A673 (cell line): ENCODE results near the gene DUS3L. TPM values are rescaled to one million over a fixed set of nuclear protein-coding genes. Genes with fewer than 3 reads are reported as not detected.

Experiments
- BruUV-seq: library from RNA; stranded (reverse); fragments of 400-500 nt; replicated peaks from 2 replicates; lab custom pipeline; 2021; lab: Mats Ljungman, UMichigan
- CTCF ChIA-PET: fragments of 300-600 bp; sonication (Branson Sonifier 250); formaldehyde crosslinking; loops from one replicate; lab custom pipeline; 2022; ENCODE audit warnings: antibody characterized with exemption; lab: Charles Lee
- POLR2A ChIA-PET: fragments of 300-600 bp; sonication (Branson Sonifier 250); formaldehyde crosslinking; loops from one replicate; lab custom pipeline; 2022; ENCODE audit warnings: antibody characterized with exemption; ENCODE audit not compliant: low non-redundant PET; lab: Charles Lee
- DNase-seq: peaks from one replicate; pipeline ENCODE4 v3.0.0-alpha.2; 2015; ENCODE audit warnings: low spot score
- H3K27ac ChIP-seq: fragments of 200-600 bp; sonication (generic); 2 replicates; pipeline ENCODE4 v1.5.1; 2016; ENCODE audit warnings: mixed run types, low read depth, mild to moderate bottlenecking, mixed read lengths, antibody characterized with exemption, low read length; ENCODE audit not compliant: poor library complexity, severe bottlenecking
- H3K27me3 ChIP-seq: fragments of 200-600 bp; sonication (generic); replicated peaks from 2 replicates; pipeline ENCODE4 v1.6.1; 2017; ENCODE audit warnings: mixed run types, low read depth, mild to moderate bottlenecking, mixed read lengths, antibody characterized with exemption, low read length; ENCODE audit not compliant: insufficient read depth, poor library complexity
- H3K36me3 ChIP-seq: fragments of 200-600 bp; sonication (generic); 2 replicates; pipeline ENCODE4 v1.6.1; 2016; ENCODE audit warnings: mixed run types, mild to moderate bottlenecking, mixed read lengths, antibody characterized with exemption, low read length; ENCODE audit not compliant: insufficient read depth, poor library complexity, severe bottlenecking
- H3K4me1 ChIP-seq: fragments of 200-600 bp; sonication (generic); 2 replicates; pipeline ENCODE4 v1.6.1; 2017; ENCODE audit warnings: mixed run types, mild to moderate bottlenecking, mixed read lengths, antibody characterized with exemption, low read length; ENCODE audit not compliant: insufficient read depth, poor library complexity, severe bottlenecking
- H3K4me3 ChIP-seq: fragments of 200-600 bp; sonication (generic); 2 replicates; pipeline ENCODE4 v1.5.1; 2016; ENCODE audit warnings: low read depth, mixed run types, mild to moderate bottlenecking, mixed read lengths, low read length; ENCODE audit not compliant: poor library complexity, severe bottlenecking
- H3K9me3 ChIP-seq: fragments of 200-600 bp; sonication (generic); 2 replicates; pipeline ENCODE4 v1.6.1; 2016; ENCODE audit warnings: mixed run types, low read depth, mild to moderate bottlenecking, mixed read lengths, antibody characterized with exemption, low read length; ENCODE audit not compliant: poor library complexity, severe bottlenecking
- EZH2 ChIP-seq: fragments of 200-600 bp; sonication (generic); IDR thresholded peaks from 2 replicates; pipeline ENCODE4 v1.6.1; 2017; ENCODE audit warnings: borderline replicate concordance, low read depth, mild to moderate bottlenecking, mixed read lengths, antibody characterized with exemption, low read length; ENCODE audit not compliant: poor library complexity, severe bottlenecking
- intact Hi-C: fragments of 100-400 bp; cut with micrococcal nuclease; formaldehyde crosslinking; loops from one replicate; pipeline ENCODE4 v1.10.0; 2022; ENCODE audit not compliant: unreplicated experiment
- total RNA-seq: library from RNA; stranded (reverse); gene quantifications from 2 replicates; pipeline ENCODE4 v1.2.3, GENCODE V29; 2021
- TF ChIP-seq, protein P1 (sequence below): fragments of 300-800, 200-600 bp; sonication (generic); conservative IDR thresholded peaks from 2 replicates; pipeline ENCODE4 v1.5.1; 2017; ENCODE audit warnings: low read depth, mild to moderate bottlenecking, antibody characterized with exemption, low read length, moderate library complexity, mixed read lengths

Gene DUS3L
- total RNA-seq, 1 experiment from 2014 or later = 85.3 TPM

DNA sequence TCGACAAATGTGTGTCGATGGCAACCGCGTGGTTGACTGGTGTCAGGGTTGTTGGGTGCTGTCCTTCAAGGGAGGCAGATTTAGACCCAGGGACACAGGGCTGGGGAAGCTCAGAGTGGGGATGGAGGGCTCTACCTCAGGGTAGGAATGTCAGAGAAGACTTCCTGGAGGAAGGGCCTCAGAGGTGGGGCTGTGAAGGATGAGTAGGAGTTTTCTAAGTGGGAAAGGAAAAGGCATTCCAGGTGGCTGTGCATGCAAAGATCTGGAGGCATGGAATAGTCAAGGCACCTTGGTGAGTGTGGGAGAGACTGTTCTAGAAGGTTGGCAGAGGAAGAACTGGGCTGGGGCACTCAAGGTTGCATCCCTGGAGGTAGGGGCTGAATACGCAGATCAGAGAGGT is 15.9 kb upstream of the DUS3L start:
- intact Hi-C loops = no loop called here
- ChIA-PET CTCF (no interaction called here), POLR2A (no interaction called here)
- BruUV-seq = no TSS peak
- Histone ChIP-seq H3K9me3 (no peaks in the 10 kb centered on the region), H3K27ac (no peak overlapping the region), H3K36me3 (no peaks in the 10 kb centered on the region), H3K4me1 (peaks cover 30% of the 10 kb centered on the region), H3K4me3 (no peak overlapping the region), H3K27me3 (no peaks in the 10 kb centered on the region)
- no peak for DNase-seq
- TF ChIP-seq, protein P1, sequence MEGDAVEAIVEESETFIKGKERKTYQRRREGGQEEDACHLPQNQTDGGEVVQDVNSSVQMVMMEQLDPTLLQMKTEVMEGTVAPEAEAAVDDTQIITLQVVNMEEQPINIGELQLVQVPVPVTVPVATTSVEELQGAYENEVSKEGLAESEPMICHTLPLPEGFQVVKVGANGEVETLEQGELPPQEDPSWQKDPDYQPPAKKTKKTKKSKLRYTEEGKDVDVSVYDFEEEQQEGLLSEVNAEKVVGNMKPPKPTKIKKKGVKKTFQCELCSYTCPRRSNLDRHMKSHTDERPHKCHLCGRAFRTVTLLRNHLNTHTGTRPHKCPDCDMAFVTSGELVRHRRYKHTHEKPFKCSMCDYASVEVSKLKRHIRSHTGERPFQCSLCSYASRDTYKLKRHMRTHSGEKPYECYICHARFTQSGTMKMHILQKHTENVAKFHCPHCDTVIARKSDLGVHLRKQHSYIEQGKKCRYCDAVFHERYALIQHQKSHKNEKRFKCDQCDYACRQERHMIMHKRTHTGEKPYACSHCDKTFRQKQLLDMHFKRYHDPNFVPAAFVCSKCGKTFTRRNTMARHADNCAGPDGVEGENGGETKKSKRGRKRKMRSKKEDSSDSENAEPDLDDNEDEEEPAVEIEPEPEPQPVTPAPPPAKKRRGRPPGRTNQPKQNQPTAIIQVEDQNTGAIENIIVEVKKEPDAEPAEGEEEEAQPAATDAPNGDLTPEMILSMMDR = no peak
- no peak for TF ChIP-seq EZH2

DNA sequence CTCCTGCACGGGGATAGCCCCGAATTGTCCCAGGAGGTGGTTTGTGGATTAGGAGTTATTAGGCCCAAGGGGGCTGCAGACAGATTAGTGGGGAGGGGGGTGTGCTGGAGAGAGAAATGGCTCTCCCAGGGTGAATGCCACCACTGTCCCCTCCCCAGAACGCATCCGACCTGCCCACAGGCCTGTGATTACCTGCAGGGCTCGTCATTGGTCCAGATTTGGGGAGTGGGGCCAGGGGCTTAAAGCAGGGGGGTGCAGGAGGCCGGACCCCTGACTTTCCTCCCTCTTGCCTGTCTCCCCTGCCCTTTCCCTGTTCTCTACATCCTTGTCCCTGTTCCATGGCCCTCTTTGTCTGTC is 15.1 kb upstream of the DUS3L start:
- intact Hi-C loops = no loop called here
- H3K27ac ChIP-seq = no peak overlapping the region
- BruUV-seq = no TSS peak
- H3K4me3 ChIP-seq = peak overlapping the region; percentile 47
- CTCF ChIA-PET = no interaction called here
- no peaks in the 10 kb centered on the region for H3K9me3 ChIP-seq
- POLR2A ChIA-PET = no interaction called here
- no peaks in the 10 kb centered on the region for H3K36me3 ChIP-seq
- H3K27me3 ChIP-seq = no peaks in the 10 kb centered on the region
- no peak for DNase-seq
- H3K4me1 ChIP-seq = peaks cover 34% of the 10 kb centered on the region
- TF ChIP-seq, protein P1 = no peak
- TF ChIP-seq EZH2 = no peak

DNA sequence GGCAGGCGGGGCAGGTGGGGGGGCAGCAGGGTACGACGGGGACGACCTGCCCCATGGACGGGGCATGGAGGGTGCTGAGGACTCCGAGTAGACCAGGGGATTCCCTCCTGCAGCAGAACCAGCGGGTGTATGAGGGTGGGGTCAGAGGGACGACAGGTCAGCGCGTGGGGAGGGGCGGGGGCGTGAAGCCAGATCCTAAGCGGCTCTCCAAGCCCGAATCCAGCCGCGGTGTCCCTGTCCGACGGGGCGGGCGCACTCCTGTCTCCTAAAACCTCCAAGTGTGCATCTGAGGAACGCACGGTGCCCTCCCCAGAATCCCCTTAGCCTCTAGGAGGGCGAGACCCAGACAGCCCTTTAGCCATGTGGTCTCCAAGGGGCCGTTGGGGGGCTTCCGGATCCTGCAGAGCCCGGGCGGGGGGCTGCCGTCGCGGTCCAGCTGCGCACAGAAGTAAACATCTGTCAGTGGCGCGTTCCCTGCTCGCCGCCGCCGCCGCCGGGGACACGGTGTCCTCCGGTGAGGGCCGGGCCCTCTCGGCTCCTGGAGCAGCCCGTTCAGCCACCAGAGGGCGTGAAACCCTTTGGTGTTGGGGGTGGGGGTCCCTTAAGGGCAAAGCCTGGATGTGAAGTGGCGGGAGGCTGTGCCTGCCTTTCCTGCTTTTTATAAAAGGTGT is 14.6 kb upstream of the DUS3L start:
- ChIA-PET CTCF (no interaction called here), POLR2A (no interaction called here)
- Histone ChIP-seq H3K36me3 (no peaks in the 10 kb centered on the region), H3K9me3 (no peaks in the 10 kb centered on the region), H3K27me3 (no peaks in the 10 kb centered on the region), H3K27ac (no peak overlapping the region), H3K4me3 (peak overlapping the region; percentile 47), H3K4me1 (peaks cover 34% of the 10 kb centered on the region)
- TF ChIP-seq, protein P1 = peak; percentile 81
- no peak for TF ChIP-seq EZH2
- intact Hi-C loops = loop anchor here (2.0 kb wide), 2 partner anchors 87 to 217 kb away; no protein-coding TSS in a partner anchor
- DNase-seq = peak; percentile 85
- BruUV-seq = no TSS peak
